Stomach (tissue), 4 donors: ENCODE measurements around the gene RNF121.

Source experiments
- CTCF ChIP-seq, 7 experiments: fragments of 450-650 bp in 4 of 7; fragments of 200-600 bp in 3 of 7; sonication (generic) in 3 of 7; IDR thresholded peaks; one replicate each; pipeline ENCODE4 v1.5.1; 2016 to 2019; ENCODE audit warnings: antibody characterized with exemption in 7 of 7, control low read depth in 2 of 7, mild to moderate bottlenecking in 1 of 7
- POLR2A ChIP-seq, 4 donors: fragments of 450-650 bp; IDR thresholded peaks; one replicate each; pipeline ENCODE4 v1.6.1; 2016; ENCODE audit warnings: antibody characterized with exemption in 4 of 4, control low read depth in 2 of 4, mild to moderate bottlenecking in 1 of 4, moderate library complexity in 1 of 4
- POLR2AphosphoS5 ChIP-seq, 3 donors: sonication (generic); formaldehyde crosslinking; IDR thresholded peaks; one replicate each; pipeline ENCODE4 v1.6.1; 2016; ENCODE audit warnings: antibody characterized with exemption in 3 of 3

- no peak for TF ChIP-seq CTCF (IDR thresholded peaks at IDR 0.05)
- no peak for TF ChIP-seq POLR2A (IDR thresholded peaks at IDR 0.05)
- no peak for TF ChIP-seq POLR2AphosphoS5 (IDR thresholded peaks at IDR 0.05)
Measured at GRCh38 chr11:72001834-72002591, 73.2 kb downstream of the RNF121 start.
